ENCODE data around the gene CTSZ.

DNA sequence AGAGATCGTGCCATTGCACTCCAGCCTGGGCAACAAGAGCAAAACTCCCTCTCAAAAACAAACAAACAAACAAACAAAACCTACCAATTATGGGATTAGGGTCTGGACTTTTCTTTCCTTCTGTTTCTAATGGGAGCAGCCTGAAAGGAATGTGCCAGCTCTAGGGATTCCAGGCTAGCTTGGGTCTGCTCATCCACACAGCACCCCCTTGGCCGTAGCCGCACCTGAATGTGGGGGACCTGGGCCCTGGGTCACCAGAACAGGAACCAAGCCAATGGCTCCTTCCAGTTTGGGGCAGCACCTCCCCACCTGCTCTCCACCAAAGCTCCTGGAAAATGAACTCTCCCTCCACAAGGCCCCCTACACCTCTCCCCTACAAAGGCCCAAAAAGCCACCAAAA, 6.7 kb downstream of the CTSZ start:
- no peak for TF ChIP-seq SP1 (IDR thresholded peaks at IDR 0.05; ENCODE audit: low read depth, low read length)
- TF ChIP-seq, protein P1, sequence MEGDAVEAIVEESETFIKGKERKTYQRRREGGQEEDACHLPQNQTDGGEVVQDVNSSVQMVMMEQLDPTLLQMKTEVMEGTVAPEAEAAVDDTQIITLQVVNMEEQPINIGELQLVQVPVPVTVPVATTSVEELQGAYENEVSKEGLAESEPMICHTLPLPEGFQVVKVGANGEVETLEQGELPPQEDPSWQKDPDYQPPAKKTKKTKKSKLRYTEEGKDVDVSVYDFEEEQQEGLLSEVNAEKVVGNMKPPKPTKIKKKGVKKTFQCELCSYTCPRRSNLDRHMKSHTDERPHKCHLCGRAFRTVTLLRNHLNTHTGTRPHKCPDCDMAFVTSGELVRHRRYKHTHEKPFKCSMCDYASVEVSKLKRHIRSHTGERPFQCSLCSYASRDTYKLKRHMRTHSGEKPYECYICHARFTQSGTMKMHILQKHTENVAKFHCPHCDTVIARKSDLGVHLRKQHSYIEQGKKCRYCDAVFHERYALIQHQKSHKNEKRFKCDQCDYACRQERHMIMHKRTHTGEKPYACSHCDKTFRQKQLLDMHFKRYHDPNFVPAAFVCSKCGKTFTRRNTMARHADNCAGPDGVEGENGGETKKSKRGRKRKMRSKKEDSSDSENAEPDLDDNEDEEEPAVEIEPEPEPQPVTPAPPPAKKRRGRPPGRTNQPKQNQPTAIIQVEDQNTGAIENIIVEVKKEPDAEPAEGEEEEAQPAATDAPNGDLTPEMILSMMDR (IDR thresholded peaks at IDR 0.05 in 2 of 3, conservative IDR thresholded peaks at IDR 0.05 in 1 of 3; ENCODE audit: control insufficient read depth in 2 of 3, extremely low read depth in 1 of 3, insufficient read depth in 1 of 3, low read depth in 3 of 3, low read length in 3 of 3): no peak

Data from GM12878 (cell line).